HepG2 (cell line): Measurements from ENCODE around the gene NDOR1. TPM values are rescaled to one million over a fixed set of nuclear protein-coding genes. Genes with fewer than 3 reads are reported as not detected.

Experiments
- CHD2 ChIP-seq: IDR thresholded peaks from 2 replicates; pipeline ENCODE4 v1.6.1; 2011; ENCODE audit warnings: low read depth, low read length, improper control_type of control experiment
- HNRNPL ChIP-seq: fragments of 200-400 bp; formaldehyde crosslinking; IDR thresholded peaks from 2 replicates; pipeline ENCODE4 v1.6.1; 2017; ENCODE audit warnings: mild to moderate bottlenecking, low read depth, low read length
- MBD4 ChIP-seq: IDR thresholded peaks from 2 replicates; pipeline ENCODE4 v1.6.1; 2012; ENCODE audit warnings: low read length, inconsistent platforms, borderline replicate concordance
- MEF2D ChIP-seq: sonication (generic); formaldehyde crosslinking; IDR thresholded peaks from 2 replicates; pipeline ENCODE4 v1.5.1; 2020; ENCODE audit warnings: mild to moderate bottlenecking, missing genetic modification reagents
- MIER2 ChIP-seq: IDR thresholded peaks from 2 replicates; pipeline ENCODE4 v1.6.1; 2016; ENCODE audit warnings: missing biosample characterization, missing genetic modification reagents
- PHF8 ChIP-seq: sonication (generic); formaldehyde crosslinking; IDR thresholded peaks from 2 replicates; pipeline ENCODE4 v1.5.0; 2020; ENCODE audit warnings: missing genetic modification reagents
- PITX1 ChIP-seq: sonication (generic); formaldehyde crosslinking; IDR thresholded peaks from 2 replicates; pipeline ENCODE4 v1.5.1; 2020; ENCODE audit warnings: mild to moderate bottlenecking, missing genetic modification reagents
- TCF7L2 ChIP-seq: IDR thresholded peaks from 2 replicates; pipeline ENCODE4 v1.6.1; 2011; ENCODE audit warnings: mild to moderate bottlenecking, low read depth, low read length, moderate library complexity
- THAP11 ChIP-seq: IDR thresholded peaks from 2 replicates; pipeline ENCODE4 v1.6.1; 2016; ENCODE audit warnings: missing biosample characterization, missing genetic modification reagents
- ZBTB26 ChIP-seq: IDR thresholded peaks from 2 replicates; pipeline ENCODE4 v1.6.1; 2016; ENCODE audit warnings: missing compliant biosample characterization, missing genetic modification reagents, borderline replicate concordance
- ZBTB7B ChIP-seq: sonication (generic); formaldehyde crosslinking; IDR thresholded peaks from 2 replicates; pipeline ENCODE4 v1.4.0; 2020; ENCODE audit warnings: missing genetic modification reagents
- ZNF274 ChIP-seq: sonication (generic); formaldehyde crosslinking; IDR thresholded peaks from 2 replicates; pipeline ENCODE4 v1.5.1; 2020; ENCODE audit warnings: mild to moderate bottlenecking, missing genetic modification reagents
- ZNF350 ChIP-seq: sonication (generic); formaldehyde crosslinking; IDR thresholded peaks from 2 replicates; pipeline ENCODE4 v1.4.0; 2020; ENCODE audit warnings: mild to moderate bottlenecking, low read depth, missing genetic modification reagents, borderline replicate concordance
- ZNF546 ChIP-seq: sonication (generic); formaldehyde crosslinking; conservative IDR thresholded peaks from 2 replicates; pipeline ENCODE4 v1.8.1; 2023; ENCODE audit warnings: mild to moderate bottlenecking, missing genetic modification reagents
- ZNF576 ChIP-seq: sonication (generic); formaldehyde crosslinking; IDR thresholded peaks from 2 replicates; pipeline ENCODE4 v1.4.0; 2020; ENCODE audit warnings: mild to moderate bottlenecking, missing genetic modification reagents
- ZNF790 ChIP-seq: sonication (generic); formaldehyde crosslinking; IDR thresholded peaks from 2 replicates; pipeline ENCODE4 v1.8.0; 2022; ENCODE audit warnings: missing genetic modification reagents, mild to moderate bottlenecking, borderline replicate concordance
- ZNF839 ChIP-seq: sonication (generic); formaldehyde crosslinking; IDR thresholded peaks from 2 replicates; pipeline ENCODE4 v1.4.0; 2020; ENCODE audit warnings: missing genetic modification reagents, mild to moderate bottlenecking, borderline replicate concordance
- polyA plus RNA-seq, 8 experiments: library from polyadenylated mRNA; depleted of rRNA in 3 of 8; stranded (reverse) in 7 of 8; unstranded in 1 of 8; fragments of >200 nt; fragmentation: Illumina TruSeq in 4 of 8; extraction: Trizol in 4 of 8; gene quantifications; 2 replicates each; pipeline versions ENCODE4 v1.2.1 to v1.2.3, GENCODE V29; 2011 to 2016; ENCODE audit warnings: low read depth in 4 of 8, missing spikeins in 1 of 8, mixed read lengths in 1 of 8; ENCODE audit not compliant: insufficient read depth in 1 of 8
- total RNA-seq, 5 experiments: library from RNA; depleted of rRNA; stranded (reverse); fragments of >200 nt; fragmentation: Illumina TruSeq; extraction: Trizol; gene quantifications; 2 replicates each; pipeline ENCODE4 v1.2.3, GENCODE V29; 2016; ENCODE audit warnings: low read depth in 1 of 5
- TF ChIP-seq, protein P1 (sequence below): sonication (generic); formaldehyde crosslinking; IDR thresholded peaks from 2 replicates; pipeline ENCODE4 v1.5.1; 2020; ENCODE audit warnings: mild to moderate bottlenecking, missing genetic modification reagents, borderline replicate concordance
- TF ChIP-seq, protein P2 (sequence below): sonication (generic); formaldehyde crosslinking; IDR thresholded peaks from 2 replicates; pipeline ENCODE4 v1.5.1; 2020; ENCODE audit warnings: missing genetic modification reagents, mild to moderate bottlenecking, borderline replicate concordance
- TF ChIP-seq, protein P3 (sequence below): sonication (generic); formaldehyde crosslinking; IDR thresholded peaks from 2 replicates; pipeline ENCODE4 v1.5.0; 2020; ENCODE audit warnings: mild to moderate bottlenecking, missing genetic modification reagents

The NDOR1 gene
- total and polyA plus RNA-seq, 2 of the 13 experiments (the other 11 are each of a cell fraction or from before 2014, with no cell fraction given) = 3.6 to 8.7 TPM

GRCh38 chr9:137218754-137219271 is 13.3 kb downstream of the NDOR1 start (continued):
- TF ChIP-seq ZBTB26 = no peak
- no peak for TF ChIP-seq ZNF576 (CRISPR knock-in tag)
- TF ChIP-seq MEF2D (CRISPR knock-in tag) = no peak
- no peak for TF ChIP-seq ZNF274
- TF ChIP-seq PHF8 (CRISPR knock-in tag) = no peak; the same call in 1 of the 2 replicates
- peak; percentile 39; the same call in 1 of the 2 replicates for TF ChIP-seq THAP11
- peak; percentile 39; the same call in 1 of the 2 replicates for TF ChIP-seq ZBTB7B (CRISPR knock-in tag)
- TF ChIP-seq MBD4 = no peak
- TF ChIP-seq, protein P1, sequence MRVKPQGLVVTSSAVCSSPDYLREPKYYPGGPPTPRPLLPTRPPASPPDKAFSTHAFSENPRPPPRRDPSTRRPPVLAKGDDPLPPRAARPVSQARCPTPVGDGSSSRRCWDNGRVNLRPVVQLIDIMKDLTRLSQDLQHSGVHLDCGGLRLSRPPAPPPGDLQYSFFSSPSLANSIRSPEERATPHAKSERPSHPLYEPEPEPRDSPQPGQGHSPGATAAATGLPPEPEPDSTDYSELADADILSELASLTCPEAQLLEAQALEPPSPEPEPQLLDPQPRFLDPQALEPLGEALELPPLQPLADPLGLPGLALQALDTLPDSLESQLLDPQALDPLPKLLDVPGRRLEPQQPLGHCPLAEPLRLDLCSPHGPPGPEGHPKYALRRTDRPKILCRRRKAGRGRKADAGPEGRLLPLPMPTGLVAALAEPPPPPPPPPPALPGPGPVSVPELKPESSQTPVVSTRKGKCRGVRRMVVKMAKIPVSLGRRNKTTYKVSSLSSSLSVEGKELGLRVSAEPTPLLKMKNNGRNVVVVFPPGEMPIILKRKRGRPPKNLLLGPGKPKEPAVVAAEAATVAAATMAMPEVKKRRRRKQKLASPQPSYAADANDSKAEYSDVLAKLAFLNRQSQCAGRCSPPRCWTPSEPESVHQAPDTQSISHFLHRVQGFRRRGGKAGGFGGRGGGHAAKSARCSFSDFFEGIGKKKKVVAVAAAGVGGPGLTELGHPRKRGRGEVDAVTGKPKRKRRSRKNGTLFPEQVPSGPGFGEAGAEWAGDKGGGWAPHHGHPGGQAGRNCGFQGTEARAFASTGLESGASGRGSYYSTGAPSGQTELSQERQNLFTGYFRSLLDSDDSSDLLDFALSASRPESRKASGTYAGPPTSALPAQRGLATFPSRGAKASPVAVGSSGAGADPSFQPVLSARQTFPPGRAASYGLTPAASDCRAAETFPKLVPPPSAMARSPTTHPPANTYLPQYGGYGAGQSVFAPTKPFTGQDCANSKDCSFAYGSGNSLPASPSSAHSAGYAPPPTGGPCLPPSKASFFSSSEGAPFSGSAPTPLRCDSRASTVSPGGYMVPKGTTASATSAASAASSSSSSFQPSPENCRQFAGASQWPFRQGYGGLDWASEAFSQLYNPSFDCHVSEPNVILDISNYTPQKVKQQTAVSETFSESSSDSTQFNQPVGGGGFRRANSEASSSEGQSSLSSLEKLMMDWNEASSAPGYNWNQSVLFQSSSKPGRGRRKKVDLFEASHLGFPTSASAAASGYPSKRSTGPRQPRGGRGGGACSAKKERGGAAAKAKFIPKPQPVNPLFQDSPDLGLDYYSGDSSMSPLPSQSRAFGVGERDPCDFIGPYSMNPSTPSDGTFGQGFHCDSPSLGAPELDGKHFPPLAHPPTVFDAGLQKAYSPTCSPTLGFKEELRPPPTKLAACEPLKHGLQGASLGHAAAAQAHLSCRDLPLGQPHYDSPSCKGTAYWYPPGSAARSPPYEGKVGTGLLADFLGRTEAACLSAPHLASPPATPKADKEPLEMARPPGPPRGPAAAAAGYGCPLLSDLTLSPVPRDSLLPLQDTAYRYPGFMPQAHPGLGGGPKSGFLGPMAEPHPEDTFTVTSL (CRISPR knock-in tag) = no peak
- no peak for TF ChIP-seq PITX1 (CRISPR knock-in tag)
- TF ChIP-seq MIER2 = no peak
- no peak for TF ChIP-seq ZNF790 (CRISPR knock-in tag)
- TF ChIP-seq TCF7L2 = no peak
- TF ChIP-seq, protein P2, sequence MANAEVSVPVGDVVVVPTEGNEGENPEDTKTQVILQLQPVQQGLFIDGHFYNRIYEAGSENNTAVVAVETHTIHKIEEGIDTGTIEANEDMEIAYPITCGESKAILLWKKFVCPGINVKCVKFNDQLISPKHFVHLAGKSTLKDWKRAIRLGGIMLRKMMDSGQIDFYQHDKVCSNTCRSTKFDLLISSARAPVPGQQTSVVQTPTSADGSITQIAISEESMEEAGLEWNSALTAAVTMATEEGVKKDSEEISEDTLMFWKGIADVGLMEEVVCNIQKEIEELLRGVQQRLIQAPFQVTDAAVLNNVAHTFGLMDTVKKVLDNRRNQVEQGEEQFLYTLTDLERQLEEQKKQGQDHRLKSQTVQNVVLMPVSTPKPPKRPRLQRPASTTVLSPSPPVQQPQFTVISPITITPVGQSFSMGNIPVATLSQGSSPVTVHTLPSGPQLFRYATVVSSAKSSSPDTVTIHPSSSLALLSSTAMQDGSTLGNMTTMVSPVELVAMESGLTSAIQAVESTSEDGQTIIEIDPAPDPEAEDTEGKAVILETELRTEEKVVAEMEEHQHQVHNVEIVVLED (CRISPR knock-in tag) = no peak
- TF ChIP-seq ZNF839 = no peak; the same call in 1 of the 2 replicates
- TF ChIP-seq, protein P3, sequence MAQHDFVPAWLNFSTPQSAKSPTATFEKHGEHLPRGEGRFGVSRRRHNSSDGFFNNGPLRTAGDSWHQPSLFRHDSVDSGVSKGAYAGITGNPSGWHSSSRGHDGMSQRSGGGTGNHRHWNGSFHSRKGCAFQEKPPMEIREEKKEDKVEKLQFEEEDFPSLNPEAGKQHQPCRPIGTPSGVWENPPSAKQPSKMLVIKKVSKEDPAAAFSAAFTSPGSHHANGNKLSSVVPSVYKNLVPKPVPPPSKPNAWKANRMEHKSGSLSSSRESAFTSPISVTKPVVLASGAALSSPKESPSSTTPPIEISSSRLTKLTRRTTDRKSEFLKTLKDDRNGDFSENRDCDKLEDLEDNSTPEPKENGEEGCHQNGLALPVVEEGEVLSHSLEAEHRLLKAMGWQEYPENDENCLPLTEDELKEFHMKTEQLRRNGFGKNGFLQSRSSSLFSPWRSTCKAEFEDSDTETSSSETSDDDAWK = no peak
- TF ChIP-seq ZNF350 (CRISPR knock-in tag) = peak; percentile 71; the same call in 1 of the 2 replicates
- TF ChIP-seq HNRNPL = peak; percentile 95
- TF ChIP-seq CHD2 = no peak
- 0 out of 2 replicates have a peak, but pooled peaks have one; percentile 60 for TF ChIP-seq ZNF546 (CRISPR knock-in tag)
